K562 (cell line): ENCODE measurements around the gene TPCN1. TPM values are rescaled to one million over a fixed set of nuclear protein-coding genes. Genes with fewer than 3 reads are reported as not detected.

Experiments
- CBX2 ChIP-seq: fragments of 200-600 bp; sonication (generic); IDR thresholded peaks from one replicate; pipeline ENCODE4 v1.6.1; 2012; ENCODE audit warnings: mild to moderate bottlenecking, low read length, inconsistent platforms; ENCODE audit not compliant: insufficient read depth, poor library complexity, severe bottlenecking
- CEBPB ChIP-seq: fragments of 450-650 bp; IDR thresholded peaks from 2 replicates; pipeline ENCODE4 v1.6.1; 2016; ENCODE audit warnings: missing genetic modification characterization, missing compliant biosample characterization
- EP400 ChIP-seq: fragments of 450-650 bp; IDR thresholded peaks from 2 replicates; pipeline ENCODE4 v1.6.1; 2017; ENCODE audit warnings: antibody characterized with exemption, mild to moderate bottlenecking, moderate library complexity
- GTF2F1 ChIP-seq: IDR thresholded peaks from 2 replicates; pipeline ENCODE4 v1.6.1; 2011; ENCODE audit warnings: low read depth, low read length, improper control_type of control experiment
- HLTF ChIP-seq: fragments of 450-650 bp; IDR thresholded peaks from 2 replicates; pipeline ENCODE4 v1.6.1; 2016
- HNRNPUL1 ChIP-seq: fragments of 200-400 bp; formaldehyde crosslinking; IDR thresholded peaks from 2 replicates; pipeline ENCODE4 v1.6.1; 2017; ENCODE audit warnings: low read length
- KLF10 ChIP-seq: fragments of 250-450 bp; sonication (Bioruptor Pico); IDR thresholded peaks from 2 replicates; pipeline ENCODE4 v1.6.1; 2021; ENCODE audit warnings: matching md5 sums
- MEF2D ChIP-seq: conservative IDR thresholded peaks from 2 replicates; pipeline ENCODE4 v1.6.1; 2016; ENCODE audit warnings: low read depth, missing genetic modification characterization, missing compliant biosample characterization
- PML ChIP-seq: IDR thresholded peaks from 2 replicates; pipeline ENCODE4 v1.6.1; 2012; ENCODE audit warnings: low read length, inconsistent platforms
- PTTG1 ChIP-seq: fragments of 450-650 bp; IDR thresholded peaks from 2 replicates; pipeline ENCODE4 v1.6.1; 2016; ENCODE audit warnings: low read depth, mild to moderate bottlenecking, missing genetic modification characterization, missing compliant biosample characterization
- TAF15 ChIP-seq: fragments of 200-400 bp; formaldehyde crosslinking; IDR thresholded peaks from 2 replicates; pipeline ENCODE4 v1.6.1; 2017; ENCODE audit warnings: mild to moderate bottlenecking, low read depth, low read length, moderate library complexity
- TRIM28 ChIP-seq: fragments of 450-650 bp; IDR thresholded peaks from 2 replicates; pipeline ENCODE4 v1.6.1; 2017
- ZNF253 ChIP-seq: fragments of 250-450 bp; sonication (Bioruptor Pico); conservative IDR thresholded peaks from 2 replicates; pipeline ENCODE4 v1.6.1; 2021; ENCODE audit warnings: mild to moderate bottlenecking
- polyA plus RNA-seq, 8 experiments: library from polyadenylated mRNA; depleted of rRNA in 4 of 8; stranded (reverse) in 5 of 8; unstranded in 3 of 8; fragments of >200 nt; fragmentation: Nextera tagmentation in 2 of 8; fragmentation: Illumina TruSeq in 1 of 8; extraction: Ambion mirVana in 2 of 8; extraction: Trizol in 1 of 8; gene quantifications; 2 replicates each; pipeline versions ENCODE4 v1.2.1 to v1.2.3, GENCODE V29; 2011 to 2014; ENCODE audit warnings: inconsistent platforms in 1 of 8, missing spikeins in 1 of 8
- total RNA-seq, 7 experiments: library from RNA; depleted of rRNA in 6 of 7; stranded (reverse); fragments of >200 nt in 6 of 7; fragmentation: Illumina TruSeq in 2 of 7; extraction: Trizol in 2 of 7; gene quantifications; 2 replicates each; pipeline versions ENCODE4 v1.2.1 to v1.2.3, GENCODE V29; 2011 to 2021; ENCODE audit warnings: low replicate concordance in 1 of 7
- TF ChIP-seq, protein P1 (sequence below), 2 experiments: fragments of 200-800 bp in 1 of 2; sonication (Bioruptor generic) in 1 of 2; sonication (generic) in 1 of 2; formaldehyde crosslinking in 1 of 2; IDR thresholded peaks in 1 of 2; conservative IDR thresholded peaks in 1 of 2; 2 replicates each; pipeline versions ENCODE4 v1.5.0 to v1.6.1; 2016 to 2020; ENCODE audit warnings: missing compliant biosample characterization in 1 of 2, missing genetic modification characterization in 1 of 2, missing genetic modification reagents in 1 of 2
- TF ChIP-seq, protein P2 (sequence below): fragments of 450-650 bp; IDR thresholded peaks from 2 replicates; pipeline ENCODE4 v1.6.1; 2016; ENCODE audit warnings: low read depth
- TF ChIP-seq, protein P3 (sequence below): sonication (generic); formaldehyde crosslinking; IDR thresholded peaks from 2 replicates; pipeline ENCODE4 v1.8.0; 2022; ENCODE audit warnings: mild to moderate bottlenecking, missing genetic modification reagents
- TF ChIP-seq, protein P4 (sequence below): sonication (generic); formaldehyde crosslinking; IDR thresholded peaks from 2 replicates; pipeline ENCODE4 v1.9.0; 2022; ENCODE audit warnings: mild to moderate bottlenecking, missing genetic modification reagents

The TPCN1 gene
- total and polyA plus RNA-seq, 9 of the 15 experiments (the other 6 are each of a cell fraction or from before 2014, with no cell fraction given), result 0.80 to 23.8 (median 7.4) TPM

DNA sequence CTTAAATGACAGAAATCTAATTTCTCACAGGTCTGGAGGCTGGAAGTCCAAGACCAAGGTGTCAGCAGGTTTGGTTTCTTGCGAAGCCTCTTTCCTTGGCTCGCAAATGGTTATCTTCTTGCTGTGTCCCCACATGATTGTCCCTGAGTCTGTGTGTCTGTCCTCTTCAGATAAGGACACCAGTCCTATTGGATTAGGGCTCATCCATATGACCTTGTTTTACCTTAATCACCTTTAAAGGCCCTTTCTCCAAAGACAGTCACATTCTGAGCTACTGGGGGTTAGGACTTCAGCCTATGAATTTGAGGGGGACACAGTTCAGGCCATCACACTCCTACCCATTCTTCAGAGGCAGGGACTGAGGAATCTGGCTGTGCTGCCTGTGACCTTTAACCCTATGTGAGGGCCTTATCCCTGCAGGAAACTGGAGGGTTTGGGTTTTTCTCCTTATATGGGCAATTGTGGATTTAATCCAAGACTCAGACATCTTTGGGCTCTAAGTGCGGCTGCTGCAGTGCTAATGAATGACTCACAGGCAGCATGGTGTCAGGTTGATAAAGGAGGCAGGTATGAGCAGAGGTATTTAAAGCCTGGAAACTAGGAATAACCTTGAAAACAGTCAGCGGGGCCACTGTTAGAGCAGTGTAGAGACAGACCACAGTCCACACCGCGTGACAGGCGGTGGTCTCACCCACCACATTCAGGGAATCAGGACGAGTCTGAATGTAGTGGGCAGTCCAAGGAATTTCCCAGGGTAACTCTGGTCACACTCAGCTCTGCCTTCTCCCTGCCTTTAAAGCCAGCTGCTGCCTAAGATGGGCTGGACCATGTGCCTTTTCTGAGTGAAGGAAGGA, 10.2 kb downstream of the TPCN1 start (continued):
- TF ChIP-seq, protein P1, sequence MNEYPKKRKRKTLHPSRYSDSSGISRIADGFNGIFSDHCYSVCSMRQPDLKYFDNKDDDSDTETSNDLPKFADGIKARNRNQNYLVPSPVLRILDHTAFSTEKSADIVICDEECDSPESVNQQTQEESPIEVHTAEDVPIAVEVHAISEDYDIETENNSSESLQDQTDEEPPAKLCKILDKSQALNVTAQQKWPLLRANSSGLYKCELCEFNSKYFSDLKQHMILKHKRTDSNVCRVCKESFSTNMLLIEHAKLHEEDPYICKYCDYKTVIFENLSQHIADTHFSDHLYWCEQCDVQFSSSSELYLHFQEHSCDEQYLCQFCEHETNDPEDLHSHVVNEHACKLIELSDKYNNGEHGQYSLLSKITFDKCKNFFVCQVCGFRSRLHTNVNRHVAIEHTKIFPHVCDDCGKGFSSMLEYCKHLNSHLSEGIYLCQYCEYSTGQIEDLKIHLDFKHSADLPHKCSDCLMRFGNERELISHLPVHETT (CRISPR knock-in tag; conservative IDR thresholded peaks at IDR 0.05 in 1 of 2, IDR thresholded peaks at IDR 0.05 in 1 of 2), result no peak; a peak in 1 of 4 replicates
- no peak for TF ChIP-seq CEBPB (tag)
- TF ChIP-seq, protein P2, sequence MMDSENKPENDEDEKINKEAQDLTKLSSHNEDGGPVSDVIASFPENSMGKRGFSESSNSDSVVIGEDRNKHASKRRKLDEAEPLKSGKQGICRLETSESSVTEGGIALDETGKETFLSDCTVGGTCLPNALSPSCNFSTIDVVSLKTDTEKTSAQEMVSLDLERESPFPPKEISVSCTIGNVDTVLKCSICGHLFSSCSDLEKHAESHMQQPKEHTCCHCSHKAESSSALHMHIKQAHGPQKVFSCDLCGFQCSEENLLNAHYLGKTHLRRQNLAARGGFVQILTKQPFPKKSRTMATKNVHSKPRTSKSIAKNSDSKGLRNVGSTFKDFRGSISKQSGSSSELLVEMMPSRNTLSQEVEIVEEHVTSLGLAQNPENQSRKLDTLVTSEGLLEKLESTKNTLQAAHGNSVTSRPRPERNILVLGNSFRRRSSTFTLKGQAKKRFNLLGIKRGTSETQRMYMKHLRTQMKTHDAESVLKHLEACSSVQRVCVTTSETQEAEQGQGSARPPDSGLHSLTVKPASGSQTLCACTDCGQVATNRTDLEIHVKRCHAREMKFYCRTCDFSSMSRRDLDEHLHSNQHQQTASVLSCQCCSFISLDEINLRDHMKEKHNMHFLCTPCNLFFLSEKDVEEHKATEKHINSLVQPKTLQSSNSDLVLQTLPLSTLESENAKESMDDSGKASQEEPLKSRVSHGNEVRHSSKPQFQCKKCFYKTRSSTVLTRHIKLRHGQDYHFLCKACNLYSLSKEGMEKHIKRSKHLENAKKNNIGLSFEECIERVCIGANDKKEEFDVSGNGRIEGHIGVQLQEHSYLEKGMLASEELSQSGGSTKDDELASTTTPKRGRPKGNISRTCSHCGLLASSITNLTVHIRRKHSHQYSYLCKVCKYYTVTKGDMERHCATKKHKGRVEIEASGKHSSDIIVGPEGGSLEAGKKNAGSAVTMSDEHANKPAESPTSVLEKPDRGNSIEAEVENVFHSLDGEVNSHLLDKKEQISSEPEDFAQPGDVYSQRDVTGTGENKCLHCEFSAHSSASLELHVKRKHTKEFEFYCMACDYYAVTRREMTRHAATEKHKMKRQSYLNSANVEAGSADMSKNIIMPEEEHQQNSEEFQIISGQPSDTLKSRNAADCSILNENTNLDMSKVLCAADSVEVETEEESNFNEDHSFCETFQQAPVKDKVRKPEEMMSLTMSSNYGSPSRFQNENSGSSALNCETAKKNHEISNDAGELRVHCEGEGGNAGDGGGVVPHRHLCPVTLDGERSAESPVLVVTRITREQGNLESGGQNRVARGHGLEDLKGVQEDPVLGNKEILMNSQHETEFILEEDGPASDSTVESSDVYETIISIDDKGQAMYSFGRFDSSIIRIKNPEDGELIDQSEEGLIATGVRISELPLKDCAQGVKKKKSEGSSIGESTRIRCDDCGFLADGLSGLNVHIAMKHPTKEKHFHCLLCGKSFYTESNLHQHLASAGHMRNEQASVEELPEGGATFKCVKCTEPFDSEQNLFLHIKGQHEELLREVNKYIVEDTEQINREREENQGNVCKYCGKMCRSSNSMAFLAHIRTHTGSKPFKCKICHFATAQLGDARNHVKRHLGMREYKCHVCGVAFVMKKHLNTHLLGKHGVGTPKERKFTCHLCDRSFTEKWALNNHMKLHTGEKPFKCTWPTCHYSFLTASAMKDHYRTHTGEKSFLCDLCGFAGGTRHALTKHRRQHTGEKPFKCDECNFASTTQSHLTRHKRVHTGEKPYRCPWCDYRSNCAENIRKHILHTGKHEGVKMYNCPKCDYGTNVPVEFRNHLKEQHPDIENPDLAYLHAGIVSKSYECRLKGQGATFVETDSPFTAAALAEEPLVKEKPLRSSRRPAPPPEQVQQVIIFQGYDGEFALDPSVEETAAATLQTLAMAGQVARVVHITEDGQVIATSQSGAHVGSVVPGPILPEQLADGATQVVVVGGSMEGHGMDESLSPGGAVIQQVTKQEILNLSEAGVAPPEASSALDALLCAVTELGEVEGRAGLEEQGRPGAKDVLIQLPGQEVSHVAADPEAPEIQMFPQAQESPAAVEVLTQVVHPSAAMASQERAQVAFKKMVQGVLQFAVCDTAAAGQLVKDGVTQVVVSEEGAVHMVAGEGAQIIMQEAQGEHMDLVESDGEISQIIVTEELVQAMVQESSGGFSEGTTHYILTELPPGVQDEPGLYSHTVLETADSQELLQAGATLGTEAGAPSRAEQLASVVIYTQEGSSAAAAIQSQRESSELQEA, result no peak
- no peak for TF ChIP-seq CBX2
- no peak for TF ChIP-seq KLF10 (CRISPR knock-in tag)
- no peak for TF ChIP-seq ZNF253 (CRISPR knock-in tag)
- TF ChIP-seq HLTF, result no peak
- TF ChIP-seq GTF2F1, result no peak
- TF ChIP-seq TRIM28, result peak; percentile 86
- peak; percentile 22; the same call in 1 of the 2 replicates for TF ChIP-seq EP400
- TF ChIP-seq, protein P3, sequence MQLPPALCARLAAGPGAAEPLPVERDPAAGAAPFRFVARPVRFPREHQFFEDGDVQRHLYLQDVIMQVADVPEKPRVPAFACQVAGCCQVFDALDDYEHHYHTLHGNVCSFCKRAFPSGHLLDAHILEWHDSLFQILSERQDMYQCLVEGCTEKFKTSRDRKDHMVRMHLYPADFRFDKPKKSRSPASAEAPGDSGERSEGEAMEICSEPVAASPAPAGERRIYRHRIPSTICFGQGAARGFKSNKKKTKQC, result no peak
- peak; percentile 34 for TF ChIP-seq PTTG1 (tag)
- no peak for TF ChIP-seq TAF15
- TF ChIP-seq HNRNPUL1, result no peak
- peak; percentile 50; the same call in 1 of the 2 replicates for TF ChIP-seq MEF2D (tag)
- TF ChIP-seq PML, result peak; percentile 46; the same call in 1 of the 2 replicates
- TF ChIP-seq, protein P4, sequence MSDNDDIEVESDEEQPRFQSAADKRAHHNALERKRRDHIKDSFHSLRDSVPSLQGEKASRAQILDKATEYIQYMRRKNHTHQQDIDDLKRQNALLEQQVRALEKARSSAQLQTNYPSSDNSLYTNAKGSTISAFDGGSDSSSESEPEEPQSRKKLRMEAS (CRISPR knock-in tag), result peak; percentile 58
